Measurements from ENCODE around the gene CD300C.
"Not testable (repeated sequence)": the region's sequence is repeated elsewhere in the genome, so short reads cannot be mapped to it uniquely, and the experiment has no call there.

The CD300C gene

DNA sequence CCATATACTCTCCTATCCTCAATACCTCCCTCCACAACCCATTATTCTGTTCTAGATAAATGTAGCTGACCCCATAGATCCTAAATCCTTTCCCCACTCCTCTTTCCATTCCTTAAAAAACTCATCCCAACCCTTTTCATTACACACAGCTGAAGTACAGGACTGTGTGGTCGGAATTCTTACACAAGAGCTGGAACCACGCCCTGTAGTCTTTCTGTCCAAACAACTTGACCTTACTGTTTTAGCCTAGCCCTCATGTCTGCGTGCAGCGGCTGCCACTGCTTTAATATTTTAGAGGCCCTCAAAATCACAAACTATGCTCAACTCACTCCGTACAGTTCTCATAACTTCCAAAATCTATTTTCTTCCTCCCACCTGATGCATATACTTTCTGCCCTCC lies 42.0 kb downstream of the CD300C start:
- not testable (repeated sequence) for H3K36me3 ChIP-seq (ENCODE audit: control insufficient read depth, insufficient read depth, low read length, severe bottlenecking); H3K9me3 ChIP-seq (ENCODE audit: control insufficient read depth, low read length); H3K9ac ChIP-seq (ENCODE audit: low read length); H3K4me1 ChIP-seq (ENCODE audit: control insufficient read depth, insufficient read depth, low read length); H3K4me3 ChIP-seq (ENCODE audit: low read length); DNase-seq (ENCODE audit: low read depth); H3K27me3 ChIP-seq (replicated peaks; ENCODE audit: control insufficient read depth, insufficient read depth, low read length)

DNA sequence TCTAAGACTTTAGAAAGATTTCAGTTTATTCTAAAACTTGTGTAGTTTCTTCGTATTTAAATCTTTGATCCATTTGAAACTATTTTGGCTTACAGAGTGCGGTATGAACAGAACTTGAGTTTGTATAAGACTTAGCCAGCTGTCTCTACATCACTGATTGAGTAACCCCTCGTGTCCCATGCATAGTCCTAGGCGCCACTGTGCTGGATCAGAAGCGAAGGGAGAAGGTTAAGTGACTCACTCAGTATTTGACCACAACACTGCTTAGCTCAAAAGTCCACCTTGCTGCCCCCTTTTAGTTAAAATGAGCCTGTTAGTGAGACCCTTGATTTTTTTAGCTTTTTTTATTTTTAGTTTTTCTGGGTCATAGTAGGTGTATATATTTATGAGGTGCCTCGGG lies 43.1 kb downstream of the CD300C start:
- Histone ChIP-seq H3K9me3 (ENCODE audit: control insufficient read depth, low read length) (no peaks in the 10 kb centered on the region), H3K9ac (ENCODE audit: low read length) (no peak overlapping the region), H3K36me3 (ENCODE audit: control insufficient read depth, insufficient read depth, low read length, severe bottlenecking) (no peaks in the 10 kb centered on the region), H3K4me3 (ENCODE audit: low read length) (no peak overlapping the region), H3K27me3 (replicated peaks; ENCODE audit: control insufficient read depth, insufficient read depth, low read length) (peaks cover 10% of the 10 kb centered on the region), H3K4me1 (ENCODE audit: control insufficient read depth, insufficient read depth, low read length) (peaks cover 9% of the 10 kb centered on the region)
- no peak for DNase-seq (ENCODE audit: low read depth)

DNA sequence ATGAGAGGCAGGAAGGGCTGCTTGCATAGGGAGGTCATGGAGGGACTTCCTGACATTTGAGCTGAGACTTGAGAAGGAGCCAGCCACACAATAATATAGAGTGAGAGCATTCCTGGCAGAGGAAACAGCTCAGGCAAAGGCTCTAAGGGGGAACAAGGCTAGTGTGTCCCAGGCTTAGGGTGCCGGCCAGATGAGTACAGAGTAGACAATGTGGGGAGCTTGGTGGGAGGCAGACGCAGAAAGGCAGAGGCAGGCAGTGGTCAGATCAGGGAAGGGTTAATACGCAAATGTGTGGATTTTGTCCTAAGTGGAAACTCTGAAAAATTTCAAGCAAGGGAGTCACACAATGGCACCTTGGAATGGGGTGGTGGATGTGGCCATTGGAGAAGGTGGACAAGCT lies 45.9 kb downstream of the CD300C start:
- H3K9me3 ChIP-seq (ENCODE audit: control insufficient read depth, low read length), result no peaks in the 10 kb centered on the region
- no peak for DNase-seq (ENCODE audit: low read depth)

DNA sequence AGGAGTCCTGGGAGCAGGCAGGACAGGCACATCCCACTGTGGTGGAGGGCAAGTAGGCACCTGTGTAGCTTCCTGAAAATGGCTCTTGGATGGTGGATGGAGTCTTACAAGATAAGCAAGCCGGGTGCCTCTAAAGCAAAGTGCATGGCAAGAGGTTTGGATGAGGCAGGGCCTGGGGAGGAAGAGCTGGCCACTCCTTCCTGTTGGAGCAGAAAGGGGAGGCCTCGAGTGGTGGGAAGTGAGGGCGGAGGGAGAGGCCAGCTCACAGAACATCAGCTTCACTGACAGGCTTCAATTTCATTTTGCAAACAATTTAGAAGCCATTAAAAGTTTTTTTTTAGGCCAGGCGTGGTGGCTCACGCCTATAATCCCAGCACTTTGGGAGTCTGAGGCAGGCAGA lies 48.4 kb downstream of the CD300C start:
- Histone ChIP-seq H3K9ac (ENCODE audit: low read length) (no peak overlapping the region), H3K9me3 (ENCODE audit: control insufficient read depth, low read length) (no peaks in the 10 kb centered on the region), H3K27me3 (replicated peaks; ENCODE audit: control insufficient read depth, insufficient read depth, low read length) (peaks cover 18% of the 10 kb centered on the region), H3K36me3 (ENCODE audit: control insufficient read depth, insufficient read depth, low read length, severe bottlenecking) (no peaks in the 10 kb centered on the region), H3K4me3 (ENCODE audit: low read length) (no peak overlapping the region), H3K4me1 (ENCODE audit: control insufficient read depth, insufficient read depth, low read length) (peaks cover 3% of the 10 kb centered on the region)
- no peak for DNase-seq (ENCODE audit: low read depth)

More for the DNA sequence above, 45.9 kb downstream of the CD300C start:
- H3K36me3 ChIP-seq (ENCODE audit: control insufficient read depth, insufficient read depth, low read length, severe bottlenecking), result no peaks in the 10 kb centered on the region
- no peak overlapping the region for H3K4me3 ChIP-seq (ENCODE audit: low read length)
- peaks cover 9% of the 10 kb centered on the region for H3K4me1 ChIP-seq (ENCODE audit: control insufficient read depth, insufficient read depth, low read length)
- H3K9ac ChIP-seq (ENCODE audit: low read length), result no peak overlapping the region
- peaks cover 15% of the 10 kb centered on the region for H3K27me3 ChIP-seq (replicated peaks; ENCODE audit: control insufficient read depth, insufficient read depth, low read length)

DNA sequence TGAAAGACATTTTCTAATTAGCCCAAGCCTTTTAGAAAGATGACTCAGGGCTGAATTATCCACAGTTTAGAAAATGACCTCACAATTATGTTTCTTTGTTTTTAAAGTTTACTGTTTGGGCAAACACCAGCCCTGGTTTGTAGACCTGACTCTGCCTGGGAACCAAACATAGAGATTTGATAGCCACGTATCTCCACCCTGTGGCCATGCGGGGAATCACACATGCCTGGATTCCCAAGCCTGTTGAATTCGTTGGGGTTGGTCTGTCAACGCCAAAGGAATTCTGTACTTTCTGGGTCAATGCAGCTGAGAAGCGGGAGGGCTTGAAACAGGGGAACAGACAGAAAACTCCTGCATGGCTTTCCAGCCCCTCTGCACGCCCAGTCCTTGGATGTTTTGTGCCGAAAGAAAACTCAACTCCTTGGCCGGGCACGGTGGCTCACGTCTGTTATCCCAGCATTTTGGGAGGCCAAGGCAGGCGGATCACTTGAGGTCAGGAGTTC lies 52.5 kb downstream of the CD300C start:
- H3K36me3 ChIP-seq (ENCODE audit: control insufficient read depth, insufficient read depth, low read length, severe bottlenecking), result no peaks in the 10 kb centered on the region
- no peak overlapping the region for H3K4me3 ChIP-seq (ENCODE audit: low read length)
- peak; percentile 72 for DNase-seq (ENCODE audit: low read depth)
- peaks cover 18% of the 10 kb centered on the region for H3K27me3 ChIP-seq (replicated peaks; ENCODE audit: control insufficient read depth, insufficient read depth, low read length)
- no peaks in the 10 kb centered on the region for H3K9me3 ChIP-seq (ENCODE audit: control insufficient read depth, low read length)
- H3K9ac ChIP-seq (ENCODE audit: low read length), result no peak overlapping the region
- peaks cover 3% of the 10 kb centered on the region for H3K4me1 ChIP-seq (ENCODE audit: control insufficient read depth, insufficient read depth, low read length)

DNA sequence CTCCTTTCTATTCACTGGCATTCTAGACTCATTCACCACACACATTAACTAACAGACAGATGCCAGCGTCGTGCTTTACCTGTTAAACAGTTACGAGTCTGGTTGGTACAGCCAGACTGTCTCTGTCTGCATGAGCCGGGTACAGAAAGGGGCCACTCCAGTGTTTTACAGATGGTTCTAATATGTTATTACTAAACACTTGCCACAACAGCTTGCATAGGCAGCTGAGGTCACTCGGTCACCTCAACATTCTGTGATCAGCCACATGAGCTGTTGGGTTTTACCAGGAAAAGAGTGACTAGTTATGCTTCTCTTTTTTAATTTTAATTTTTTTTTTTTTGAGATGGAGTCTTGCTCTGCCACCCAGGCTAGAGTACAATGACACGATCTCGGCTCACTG lies 54.3 kb downstream of the CD300C start:
- Histone ChIP-seq H3K4me1 (ENCODE audit: control insufficient read depth, insufficient read depth, low read length) (peaks cover 3% of the 10 kb centered on the region), H3K36me3 (ENCODE audit: control insufficient read depth, insufficient read depth, low read length, severe bottlenecking) (no peaks in the 10 kb centered on the region), H3K9me3 (ENCODE audit: control insufficient read depth, low read length) (peaks cover 3% of the 10 kb centered on the region), H3K9ac (ENCODE audit: low read length) (no peak overlapping the region), H3K27me3 (replicated peaks; ENCODE audit: control insufficient read depth, insufficient read depth, low read length) (peaks cover 22% of the 10 kb centered on the region), H3K4me3 (ENCODE audit: low read length) (no peak overlapping the region)
- no peak for DNase-seq (ENCODE audit: low read depth)

All from adipocyte (in vitro differentiated cells).